ENCODE measurements around the gene CCL24.
"Not testable (repeated sequence)": the region's sequence is repeated elsewhere in the genome, so short reads cannot be mapped to it uniquely, and the experiment has no call there.

The CCL24 gene

DNA sequence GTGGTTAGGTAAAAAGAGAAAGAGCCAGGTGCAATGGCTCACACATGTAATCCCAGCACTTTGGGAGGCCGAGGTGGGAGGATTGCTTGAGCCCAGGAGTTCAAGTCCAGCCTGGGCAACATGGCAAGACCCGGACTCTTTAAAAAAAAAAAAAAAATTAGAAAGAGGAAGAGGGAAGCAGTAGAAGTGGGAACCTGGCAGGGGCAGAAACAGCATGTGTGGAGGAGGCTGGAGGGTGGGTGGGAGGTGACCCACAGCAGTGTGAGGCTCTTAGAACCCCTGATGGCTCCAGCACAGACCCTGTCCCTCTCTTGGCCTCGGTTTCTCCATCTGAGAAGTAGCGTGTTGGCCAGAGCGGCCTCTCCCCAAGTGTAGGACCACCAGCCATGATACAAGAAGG is 4.9 kb upstream of the CCL24 start:
- no peak for DNase-seq

DNA sequence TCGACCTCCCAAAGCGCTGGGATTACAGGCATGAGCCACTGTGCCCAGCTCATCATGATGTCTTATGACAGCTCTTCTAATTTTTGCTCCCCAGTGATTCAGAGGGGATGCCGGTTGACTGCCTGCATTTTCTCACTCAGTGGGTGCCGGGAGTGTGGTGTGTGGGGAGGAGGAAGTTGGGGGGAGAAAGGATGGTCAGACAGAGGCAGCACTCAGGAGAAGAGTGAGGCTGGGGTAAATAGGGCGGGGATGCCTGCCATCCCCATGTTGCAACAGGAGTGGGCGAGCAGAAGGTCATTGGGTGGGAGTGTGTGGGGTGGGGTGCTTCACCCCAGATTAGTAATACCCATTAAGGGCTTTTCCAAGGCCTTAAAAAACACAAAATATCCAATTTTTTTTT is 3.5 kb upstream of the CCL24 start:
- no peak for DNase-seq

DNA sequence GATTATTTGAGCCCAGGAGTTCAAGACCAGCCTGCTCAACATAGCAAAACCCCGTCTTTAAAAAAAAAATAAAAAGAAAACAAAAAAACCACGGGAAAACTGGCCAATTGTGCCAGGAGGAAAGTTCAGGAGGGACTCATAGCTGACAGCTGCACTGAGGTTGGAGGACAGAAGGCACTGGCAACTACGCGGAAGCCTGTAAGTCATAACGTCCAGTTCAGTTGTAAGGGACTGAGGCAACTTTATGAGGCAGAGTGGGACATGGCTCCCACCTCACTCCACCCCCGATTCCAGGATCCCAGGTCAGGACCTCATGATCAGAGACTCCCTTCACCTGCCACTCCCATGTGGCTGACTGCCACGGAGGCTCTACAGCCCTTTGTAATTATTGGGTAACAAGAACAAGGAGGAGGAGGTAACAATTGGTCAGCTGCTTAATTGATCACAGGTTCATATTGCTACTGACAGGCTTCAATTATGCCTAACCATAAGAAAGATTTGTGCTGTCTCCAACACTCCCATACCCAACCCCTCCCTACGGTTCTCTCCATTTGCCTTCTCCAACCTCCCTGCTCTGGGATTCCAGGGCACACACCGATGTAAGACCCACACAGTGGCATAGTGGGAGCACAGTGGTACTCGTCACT is 1.9 kb upstream of the CCL24 start:
- no peak for DNase-seq

DNA sequence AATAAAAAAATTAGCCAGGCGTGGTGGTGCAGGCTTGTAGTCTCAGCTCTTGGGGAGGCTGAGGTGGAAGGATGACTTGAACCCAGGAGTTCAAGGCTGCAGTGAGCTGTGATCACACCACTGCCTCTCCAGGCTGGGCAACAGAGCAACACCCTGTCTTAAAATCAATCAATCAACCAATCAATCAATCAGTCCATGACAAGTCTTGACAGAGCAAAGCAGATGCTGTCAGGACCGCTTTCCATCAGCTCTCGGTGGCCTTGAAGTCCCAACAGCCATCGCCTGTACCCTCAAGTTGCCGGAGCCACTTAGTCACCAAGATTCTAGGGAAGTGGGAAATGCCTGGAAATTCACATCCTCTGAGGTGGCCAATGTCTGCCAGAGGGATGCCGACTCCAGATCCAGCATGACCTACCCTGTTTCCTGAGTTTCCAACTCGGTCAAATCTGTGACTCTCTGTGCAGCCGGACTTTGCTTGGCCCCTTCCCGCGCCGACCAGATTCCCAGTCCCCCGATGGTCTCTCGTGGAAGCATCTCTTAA is 871 bp upstream of the CCL24 start:
- no peak for DNase-seq

DNA sequence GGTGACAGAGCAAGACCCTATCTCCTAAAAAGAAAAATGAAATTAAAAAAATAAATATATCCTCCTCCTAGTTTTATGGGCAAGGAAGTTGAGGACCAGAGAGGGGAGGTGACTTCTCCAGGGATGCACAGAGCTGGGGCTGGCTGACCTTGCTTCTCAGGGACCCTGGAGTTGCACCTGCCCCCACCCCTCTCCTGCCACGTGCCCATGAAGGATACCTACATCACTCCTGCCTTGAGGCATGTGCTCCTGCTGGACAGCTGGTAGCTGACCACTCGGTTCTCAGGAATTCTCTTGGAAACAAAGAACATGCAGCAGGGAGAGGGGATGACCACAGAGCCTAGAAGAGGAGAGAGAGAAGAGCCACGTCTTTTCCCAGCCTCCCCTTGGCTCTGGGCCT is 522 bp downstream of the CCL24 start:
- DNase-seq, result no peak

- DNase-seq, result no peak
Measured at GRCh38 chr7:75811894-75812678, 1.5 kb downstream of the CCL24 start.

GRCh38 chr7:75809396-75809795 is 4.2 kb downstream of the CCL24 start:
- DNase-seq, result no peak

DNA sequence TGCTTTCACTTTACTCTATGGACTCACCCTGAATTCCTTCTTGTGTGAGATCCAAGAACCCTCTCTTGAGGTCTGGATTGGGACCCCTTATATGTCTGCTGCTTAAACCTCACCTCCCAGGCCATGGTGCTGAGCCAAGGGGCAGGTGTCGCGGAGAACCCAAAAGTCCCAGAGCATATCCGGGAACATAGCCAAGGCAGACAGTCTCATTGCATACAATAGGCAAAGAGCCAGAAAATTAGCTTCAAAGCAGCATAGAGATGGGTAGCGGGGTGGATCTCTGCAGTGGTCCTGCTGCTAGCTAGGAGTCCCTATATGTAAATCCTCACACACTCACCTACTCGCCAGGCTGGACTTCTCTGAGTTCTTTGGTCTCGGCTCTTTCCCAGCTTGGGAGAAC is 5.5 kb downstream of the CCL24 start:
- DNase-seq, result peak in 1 of 2 experiments; percentile 10

GRCh38 chr7:75807452-75807851 is 6.2 kb downstream of the CCL24 start:
- no peak for DNase-seq

GRCh38 chr7:75806560-75807307 is 6.9 kb downstream of the CCL24 start:
- DNase-seq, result no peak

GRCh38 chr7:75804705-75805104 is 8.9 kb downstream of the CCL24 start:
- no peak for DNase-seq

DNA sequence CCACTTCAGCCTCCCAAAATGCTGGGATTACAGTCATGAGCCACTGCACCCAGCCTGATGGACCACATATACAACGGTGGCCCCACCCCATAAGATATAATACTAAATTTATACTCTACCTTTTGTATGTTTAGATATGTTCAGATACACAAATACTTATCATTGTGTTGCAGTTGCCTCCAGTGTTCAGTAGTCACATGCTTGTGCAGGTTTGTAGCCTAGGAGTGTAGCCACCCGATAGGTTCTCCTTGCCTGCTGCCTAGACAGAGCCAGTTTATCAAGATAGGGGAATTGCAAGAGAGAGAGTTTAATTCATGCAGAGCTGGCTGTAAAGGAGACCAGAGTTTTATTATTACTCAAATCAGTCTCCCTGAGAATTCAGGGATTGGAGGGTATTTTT is 9.6 kb downstream of the CCL24 start:
- DNase-seq, result no peak

DNA sequence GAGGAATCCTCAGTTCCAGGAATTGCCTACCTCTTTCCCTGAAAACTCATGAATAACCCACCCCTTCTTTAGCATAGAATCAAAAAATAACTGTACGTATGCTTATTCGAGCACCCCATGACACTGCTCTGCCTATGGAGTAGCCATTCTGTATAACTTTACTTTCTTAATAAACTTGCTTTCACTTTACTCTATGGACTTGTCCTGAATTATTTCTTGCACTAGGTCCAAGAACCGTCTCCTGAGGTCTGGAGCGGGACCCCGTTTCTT is 11.1 kb downstream of the CCL24 start:
- no peak for DNase-seq

DNA sequence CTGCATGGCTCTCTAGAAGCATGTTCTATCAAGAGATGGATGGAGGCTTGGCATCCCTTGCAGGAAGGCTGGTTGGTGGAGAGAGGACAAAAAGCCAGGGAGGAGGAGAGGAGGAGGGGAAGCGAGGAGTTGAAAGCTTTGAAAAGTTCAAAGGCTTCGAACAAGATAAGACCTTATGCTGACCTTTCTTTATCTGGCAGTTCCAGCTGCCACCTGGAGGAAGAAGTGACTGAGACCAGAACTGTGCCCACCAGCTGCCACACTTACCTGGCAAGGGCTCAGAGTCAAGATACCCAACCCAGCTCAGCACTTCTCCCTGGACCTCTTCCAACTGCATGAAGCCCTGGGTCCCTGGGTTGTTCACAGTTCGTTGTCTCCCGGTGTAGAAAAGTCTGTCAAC is 14.8 kb downstream of the CCL24 start:
- peak in 1 of 2 experiments; percentile 17 for DNase-seq

- DNase-seq, result no peak
Measured at GRCh38 chr7:75796420-75796819, 17.2 kb downstream of the CCL24 start.

GRCh38 chr7:75795831-75796285 is 17.7 kb downstream of the CCL24 start:
- DNase-seq, result no peak

DNA sequence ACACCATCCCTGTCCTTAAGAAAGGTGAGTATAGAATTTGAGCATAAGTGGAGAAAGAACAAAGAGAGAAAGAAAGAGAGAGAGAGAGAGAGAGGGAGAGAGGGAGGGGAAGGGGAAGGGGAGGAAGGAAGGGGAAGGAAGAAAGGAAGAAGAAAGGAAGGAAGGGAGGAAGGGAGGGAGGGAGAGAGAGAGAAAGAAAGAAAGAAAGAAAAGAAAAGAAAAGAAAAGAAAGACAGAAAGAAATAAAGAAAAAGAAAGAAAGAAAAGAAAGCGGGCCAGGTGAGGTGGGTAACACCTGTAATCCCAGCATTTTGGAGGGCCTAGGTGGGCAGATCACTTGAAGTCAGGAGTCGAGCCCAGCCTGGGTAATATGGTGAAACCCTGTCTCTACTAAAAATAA is 19.9 kb downstream of the CCL24 start:
- no peak for DNase-seq

DNA sequence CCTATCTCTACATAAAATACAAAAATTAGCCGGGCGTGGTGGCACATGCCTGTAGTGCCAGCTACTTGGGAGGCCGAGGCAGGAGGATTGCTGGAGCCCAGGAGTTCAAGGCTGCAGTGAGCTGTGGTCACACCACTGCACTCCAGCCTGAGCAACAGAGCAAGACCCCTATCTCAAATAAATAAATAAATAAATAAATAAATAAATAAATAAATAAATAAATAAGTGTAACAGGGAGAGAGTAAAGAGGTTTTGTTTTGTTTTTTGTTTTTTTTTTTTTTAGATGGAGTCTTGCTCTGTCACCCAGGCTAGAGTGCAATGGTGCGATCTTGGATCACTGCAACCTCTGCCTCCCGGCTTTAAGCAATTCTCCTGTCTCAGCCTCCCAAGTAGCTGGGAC is 21.0 kb downstream of the CCL24 start:
- not testable (repeated sequence) for DNase-seq

- no peak for DNase-seq
Measured at GRCh38 chr7:75789361-75789924, 24.2 kb downstream of the CCL24 start.

- DNase-seq, result peak in 1 of 2 experiments; percentile 18
Measured at GRCh38 chr7:75788154-75788847, 25.3 kb downstream of the CCL24 start.

- not testable (repeated sequence) for DNase-seq
Measured at GRCh38 chr7:75783058-75783457, 30.5 kb downstream of the CCL24 start.

- DNase-seq, result not testable (repeated sequence)
Measured at GRCh38 chr7:75780647-75781273, 32.8 kb downstream of the CCL24 start.

Measured in NCI-H524 (cell line).